K562 (cell line): ENCODE data around the gene NEU1. TPM values are rescaled to one million over a fixed set of nuclear protein-coding genes. Genes with fewer than 3 reads are reported as not detected.
A peak's percentile ranks its signal among the peaks of the same experiment; 100 is the strongest.

Experiments
- ATAC-seq: fragments of 200-7000 bp; cut with Tn5 transposase; 3 replicates; pipeline ENCODE4 v1.9.1; 2020; ENCODE audit warnings: moderate library complexity
- BruUV-seq: library from RNA; stranded (reverse); fragments of 400-500 nt; replicated peaks from 2 replicates; lab custom pipeline; 2021; lab: Mats Ljungman, UMichigan
- CTCF ChIA-PET: fragments of 300-600 bp; formaldehyde crosslinking; extraction: SDS; loops from one replicate; lab custom pipeline; 2021; ENCODE audit warnings: low intra/inter-chr PET ratio; lab: Yijun Ruan, JAX
- POLR2A ChIA-PET: fragments of 300-600, 350-650 bp; sonication (Branson Sonifier 250); formaldehyde crosslinking; extraction: SDS; loops from one replicate; lab custom pipeline; 2021; ENCODE audit warnings: antibody characterized with exemption, inconsistent platforms; lab: Yijun Ruan, JAX
- DNase-seq, 4 experiments: peaks; one replicate each; pipeline versions ENCODE4 v3.0.0 to v3.0.0-alpha.2; 2011 to 2018; ENCODE audit warnings: low spot score in 3 of 4, mixed read lengths in 3 of 4; ENCODE audit errors: extremely low read depth in 1 of 4
- FAIRE-seq: peaks from 2 replicates; lab custom pipeline; 2011; peaks lifted over from hg19 to GRCh38; lab: Jason Lieb, UNC
- H2AFZ ChIP-seq: 2 replicates; pipeline ENCODE4 v1.6.0; 2011; ENCODE audit warnings: low read depth, low read length, control low read depth, inconsistent platforms
- H3K27ac ChIP-seq: fragments of 200-600 bp; 3 replicates; pipeline ENCODE4 v1.8.0; 2011; ENCODE audit warnings: low read depth, mild to moderate bottlenecking, control low read depth, inconsistent platforms, low read length, moderate library complexity, mixed read lengths; ENCODE audit errors: extremely low read depth
- H3K27me3 ChIP-seq, 2 experiments: fragments of 300-600 bp in 1 of 2; 2 replicates in 1 of 2; 3 replicates in 1 of 2; pipeline versions ENCODE4 v1.6.0 to v1.8.0; 2011; ENCODE audit warnings: inconsistent platforms in 2 of 2, low read length in 2 of 2, mild to moderate bottlenecking in 1 of 2, mixed read lengths in 1 of 2, moderate library complexity in 1 of 2; ENCODE audit not compliant: control insufficient read depth in 2 of 2, insufficient read depth in 2 of 2
- H3K36me3 ChIP-seq: fragments of 300-600 bp; 3 replicates; pipeline ENCODE4 v1.8.0; 2011; ENCODE audit warnings: mild to moderate bottlenecking, low read length, inconsistent platforms; ENCODE audit not compliant: control insufficient read depth, insufficient read depth
- H3K4me1 ChIP-seq, 2 experiments: fragments of 200-600 bp in 1 of 2; replicated peaks in 1 of 2; 2 replicates in 1 of 2; 3 replicates in 1 of 2; pipeline versions ENCODE4 v1.5.1 to v1.8.0; 2011; ENCODE audit warnings: inconsistent platforms in 2 of 2, low read length in 2 of 2, mild to moderate bottlenecking in 1 of 2, mixed read lengths in 1 of 2, moderate library complexity in 1 of 2; ENCODE audit not compliant: control insufficient read depth in 2 of 2, insufficient read depth in 2 of 2
- H3K4me2 ChIP-seq: 2 replicates; pipeline ENCODE4 v1.6.1; 2011; ENCODE audit warnings: low read length, control low read depth, inconsistent platforms, mixed read lengths; ENCODE audit not compliant: insufficient read depth
- H3K4me3 ChIP-seq: fragments of 200-600 bp; sonication (generic), shearing (Covaris generic); 2 replicates; pipeline ENCODE4 v1.5.1; 2016; ENCODE audit warnings: control low read depth, inconsistent platforms
- H3K79me2 ChIP-seq: fragments of 200-600 bp; 3 replicates; pipeline ENCODE4 v1.8.0; 2011; ENCODE audit warnings: low read length, inconsistent platforms; ENCODE audit not compliant: control insufficient read depth, insufficient read depth
- H3K9ac ChIP-seq, 2 experiments: 2 replicates each; pipeline versions ENCODE4 v1.6.0 to v1.6.1; 2011; ENCODE audit warnings: low read depth in 2 of 2, low read length in 2 of 2, control low read depth in 1 of 2, inconsistent platforms in 1 of 2, mild to moderate bottlenecking in 1 of 2, mixed read lengths in 1 of 2; ENCODE audit not compliant: insufficient read depth in 1 of 2
- H3K9me1 ChIP-seq: one replicate; pipeline ENCODE4 v1.6.0; 2011; ENCODE audit warnings: inconsistent platforms, mild to moderate bottlenecking, low read length, moderate library complexity; ENCODE audit not compliant: control insufficient read depth, insufficient read depth
- H3K9me3 ChIP-seq: replicated peaks from 2 replicates; pipeline ENCODE4 v1.5.1; 2011; ENCODE audit warnings: low read depth, low read length, inconsistent platforms; ENCODE audit not compliant: control insufficient read depth, insufficient read depth
- H4K20me1 ChIP-seq: replicated peaks from 2 replicates; pipeline ENCODE4 v1.6.1; 2011; ENCODE audit warnings: low read length, inconsistent platforms, mixed read lengths; ENCODE audit not compliant: control insufficient read depth, insufficient read depth
- CAMTA2 ChIP-seq: fragments of 250-450 bp; sonication (Bioruptor Pico); conservative IDR thresholded peaks from 2 replicates; pipeline ENCODE4 v1.5.1; 2022
- ESRRA ChIP-seq: fragments of 450-650 bp; IDR thresholded peaks from 2 replicates; pipeline ENCODE4 v1.6.1; 2014; ENCODE audit warnings: low read depth, mild to moderate bottlenecking, moderate library complexity, borderline replicate concordance
- FOXK2 ChIP-seq, 2 experiments: fragments of 450-650 bp; IDR thresholded peaks in 1 of 2; conservative IDR thresholded peaks in 1 of 2; 2 replicates each; pipeline ENCODE4 v1.6.1; 2016; ENCODE audit warnings: low read depth in 2 of 2, mild to moderate bottlenecking in 1 of 2
- NFE2 ChIP-seq: IDR thresholded peaks from 2 replicates; pipeline ENCODE4 v1.6.1; 2014; ENCODE audit warnings: antibody characterized with exemption, low read depth
- PURB ChIP-seq: sonication (generic); formaldehyde crosslinking; IDR thresholded peaks from 2 replicates; pipeline ENCODE4 v1.9.0; 2021; ENCODE audit warnings: low read depth, mild to moderate bottlenecking, missing genetic modification reagents
- SRSF1 ChIP-seq: fragments of 200-400 bp; formaldehyde crosslinking; IDR thresholded peaks from 2 replicates; pipeline ENCODE4 v1.6.1; 2017; ENCODE audit warnings: mild to moderate bottlenecking, low read depth, low read length, moderate library complexity
- ZNF12 ChIP-seq: sonication (generic); formaldehyde crosslinking; IDR thresholded peaks from 2 replicates; pipeline ENCODE4 v1.4.0; 2020; ENCODE audit warnings: mild to moderate bottlenecking, missing genetic modification reagents
- WGBS: fragments of 100-300 bp; shearing (Covaris generic); methylation state at CpG from one replicate; pipeline ENCODE4 v1.1.6; 2016; ENCODE audit warnings: low coverage, mixed read lengths; ENCODE audit not compliant: insufficient coverage; ENCODE audit errors: missing lambda C conversion rate; 5-methylcytosine and 5-hydroxymethylcytosine counted together
- in situ Hi-C: fragments of 300-500 bp; cut with MboI; formaldehyde crosslinking; loops from 4 replicates; pipeline ENCODE4 v1.15.0; 2018; ENCODE audit warnings: inconsistent platforms, mixed read lengths
- intact Hi-C: fragments of 100-400 bp; cut with micrococcal nuclease; formaldehyde crosslinking; loops from 2 replicates; pipeline ENCODE4 v1.14.2; 2022
- polyA plus RNA-seq, 8 experiments: library from polyadenylated mRNA; depleted of rRNA in 4 of 8; stranded (reverse) in 5 of 8; unstranded in 3 of 8; fragments of >200 nt; fragmentation: Nextera tagmentation in 2 of 8; fragmentation: Illumina TruSeq in 1 of 8; extraction: Ambion mirVana in 2 of 8; extraction: Trizol in 1 of 8; gene quantifications; 2 replicates each; pipeline versions ENCODE4 v1.2.1 to v1.2.3, GENCODE V29; 2011 to 2014; ENCODE audit warnings: inconsistent platforms in 1 of 8, missing spikeins in 1 of 8
- total RNA-seq, 7 experiments: library from RNA; depleted of rRNA in 6 of 7; stranded (reverse); fragments of >200 nt in 6 of 7; fragmentation: Illumina TruSeq in 2 of 7; extraction: Trizol in 2 of 7; gene quantifications; 2 replicates each; pipeline versions ENCODE4 v1.2.1 to v1.2.3, GENCODE V29; 2011 to 2021; ENCODE audit warnings: low replicate concordance in 1 of 7
- TF ChIP-seq, protein P1 (sequence below): sonication (generic); formaldehyde crosslinking; IDR thresholded peaks from 2 replicates; pipeline ENCODE4 v1.8.0; 2023; ENCODE audit warnings: mild to moderate bottlenecking, missing genetic modification reagents
- TF ChIP-seq, protein P2 (sequence below), 2 experiments: fragments of 450-650 bp; conservative IDR thresholded peaks; 2 replicates each; pipeline ENCODE4 v1.6.1; 2017; ENCODE audit warnings: mild to moderate bottlenecking in 2 of 2, moderate library complexity in 2 of 2
- TF ChIP-seq, protein P3 (sequence below): IDR thresholded peaks from 2 replicates; pipeline ENCODE4 v1.6.1; 2016; ENCODE audit warnings: missing genetic modification characterization, missing compliant biosample characterization
- TF ChIP-seq, protein P4 (sequence below): fragments of 250-450 bp; sonication (Bioruptor Pico); IDR thresholded peaks from 2 replicates; pipeline ENCODE4 v1.8.0; 2022; ENCODE audit warnings: inconsistent platforms

Gene NEU1
- total and polyA plus RNA-seq, 9 of the 15 experiments (the other 6 are each of a cell fraction or from before 2014, with no cell fraction given), result 14.8 to 67.8 (median 51.0) TPM

DNA sequence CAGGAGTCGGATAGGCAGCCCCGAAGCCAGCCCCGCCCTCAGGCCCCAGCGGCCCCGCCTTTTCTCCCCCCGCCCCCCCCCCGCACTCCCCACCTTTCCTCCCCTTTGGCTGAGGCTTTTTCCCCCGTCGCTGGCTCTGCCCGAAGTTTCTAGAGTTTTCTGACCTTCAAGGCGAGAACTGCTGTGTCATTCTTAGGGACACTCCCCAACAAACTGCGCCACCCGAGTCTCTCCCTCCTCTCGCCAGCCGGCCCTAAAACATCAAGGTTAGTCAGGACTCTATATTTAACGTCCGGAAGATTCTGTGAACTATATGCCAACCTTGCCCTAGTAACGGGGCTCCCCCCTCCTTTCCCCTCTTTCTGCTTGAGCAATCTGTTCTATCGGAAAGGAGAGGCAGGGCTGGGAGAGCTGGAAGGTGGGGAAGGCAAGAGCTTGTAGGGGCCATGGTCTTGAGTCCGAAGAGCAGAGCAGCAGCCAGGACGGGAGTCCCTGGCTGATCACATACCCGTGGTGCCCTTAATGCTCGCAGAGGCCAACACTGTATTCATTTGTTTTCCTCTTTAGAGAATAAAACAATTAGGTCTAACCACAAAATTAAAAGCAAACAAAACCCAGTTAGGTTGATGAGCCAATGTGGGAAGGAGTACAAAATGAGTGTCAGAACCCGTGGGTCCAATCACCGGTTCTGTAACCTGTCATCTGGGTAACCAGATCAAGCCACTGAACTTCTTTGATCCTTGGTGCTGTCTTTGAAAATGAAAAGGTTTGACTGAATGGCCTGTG, 40.4 kb downstream of the NEU1 start:
- H3K27me3 ChIP-seq, result no peaks in the 10 kb centered on the region
- no peaks in the 10 kb centered on the region for H3K9me1 ChIP-seq
- BruUV-seq, result TSS peak; percentile 44
- H3K9ac ChIP-seq, result peak overlapping the region; percentile 92 to 97
- peak overlapping the region; percentile 90 for H2AFZ ChIP-seq
- peaks cover 23% of the 10 kb centered on the region for H3K36me3 ChIP-seq
- peak overlapping the region; percentile 59 for H3K4me3 ChIP-seq
- peak overlapping the region; percentile 98 for H3K4me2 ChIP-seq
- H3K9me3 ChIP-seq, result no peaks in the 10 kb centered on the region
- in situ Hi-C loops (no loop called here), intact Hi-C loops (loop anchor here (10.0 kb wide), 1 partner anchor 353 kb away; the partner anchor contains the start of genes AGPAT1 and RNF5)
- CTCF ChIA-PET, result no interaction called here
- peak; percentile 95 to 100 (median 96) for DNase-seq
- H3K27ac ChIP-seq, result peak overlapping the region; percentile 99
- H3K79me2 ChIP-seq, result peaks cover 66% of the 10 kb centered on the region
- under 1% methylated on average over 21 of the region's 25 CpGs for WGBS
- ATAC-seq, result peak; percentile 77
- peak; percentile 82 for FAIRE-seq
- peaks cover 51 to 58% of the 10 kb centered on the region in 2 experiments for H3K4me1 ChIP-seq
- POLR2A ChIA-PET, result interaction anchor here (0.6 to 6.4 kb wide), 30 partner anchors 8 to 1149 kb away, joined by 3 to 93 read pairs (median 4); partner anchors contain the start of genes BAG6, C6orf47, CLIC1 and CSNK2B
- H4K20me1 ChIP-seq, result peaks cover 16% of the 10 kb centered on the region
- TF ChIP-seq, protein P1, sequence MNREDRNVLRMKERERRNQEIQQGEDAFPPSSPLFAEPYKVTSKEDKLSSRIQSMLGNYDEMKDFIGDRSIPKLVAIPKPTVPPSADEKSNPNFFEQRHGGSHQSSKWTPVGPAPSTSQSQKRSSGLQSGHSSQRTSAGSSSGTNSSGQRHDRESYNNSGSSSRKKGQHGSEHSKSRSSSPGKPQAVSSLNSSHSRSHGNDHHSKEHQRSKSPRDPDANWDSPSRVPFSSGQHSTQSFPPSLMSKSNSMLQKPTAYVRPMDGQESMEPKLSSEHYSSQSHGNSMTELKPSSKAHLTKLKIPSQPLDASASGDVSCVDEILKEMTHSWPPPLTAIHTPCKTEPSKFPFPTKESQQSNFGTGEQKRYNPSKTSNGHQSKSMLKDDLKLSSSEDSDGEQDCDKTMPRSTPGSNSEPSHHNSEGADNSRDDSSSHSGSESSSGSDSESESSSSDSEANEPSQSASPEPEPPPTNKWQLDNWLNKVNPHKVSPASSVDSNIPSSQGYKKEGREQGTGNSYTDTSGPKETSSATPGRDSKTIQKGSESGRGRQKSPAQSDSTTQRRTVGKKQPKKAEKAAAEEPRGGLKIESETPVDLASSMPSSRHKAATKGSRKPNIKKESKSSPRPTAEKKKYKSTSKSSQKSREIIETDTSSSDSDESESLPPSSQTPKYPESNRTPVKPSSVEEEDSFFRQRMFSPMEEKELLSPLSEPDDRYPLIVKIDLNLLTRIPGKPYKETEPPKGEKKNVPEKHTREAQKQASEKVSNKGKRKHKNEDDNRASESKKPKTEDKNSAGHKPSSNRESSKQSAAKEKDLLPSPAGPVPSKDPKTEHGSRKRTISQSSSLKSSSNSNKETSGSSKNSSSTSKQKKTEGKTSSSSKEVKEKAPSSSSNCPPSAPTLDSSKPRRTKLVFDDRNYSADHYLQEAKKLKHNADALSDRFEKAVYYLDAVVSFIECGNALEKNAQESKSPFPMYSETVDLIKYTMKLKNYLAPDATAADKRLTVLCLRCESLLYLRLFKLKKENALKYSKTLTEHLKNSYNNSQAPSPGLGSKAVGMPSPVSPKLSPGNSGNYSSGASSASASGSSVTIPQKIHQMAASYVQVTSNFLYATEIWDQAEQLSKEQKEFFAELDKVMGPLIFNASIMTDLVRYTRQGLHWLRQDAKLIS, result peak; percentile 84
- TF ChIP-seq, protein P2, sequence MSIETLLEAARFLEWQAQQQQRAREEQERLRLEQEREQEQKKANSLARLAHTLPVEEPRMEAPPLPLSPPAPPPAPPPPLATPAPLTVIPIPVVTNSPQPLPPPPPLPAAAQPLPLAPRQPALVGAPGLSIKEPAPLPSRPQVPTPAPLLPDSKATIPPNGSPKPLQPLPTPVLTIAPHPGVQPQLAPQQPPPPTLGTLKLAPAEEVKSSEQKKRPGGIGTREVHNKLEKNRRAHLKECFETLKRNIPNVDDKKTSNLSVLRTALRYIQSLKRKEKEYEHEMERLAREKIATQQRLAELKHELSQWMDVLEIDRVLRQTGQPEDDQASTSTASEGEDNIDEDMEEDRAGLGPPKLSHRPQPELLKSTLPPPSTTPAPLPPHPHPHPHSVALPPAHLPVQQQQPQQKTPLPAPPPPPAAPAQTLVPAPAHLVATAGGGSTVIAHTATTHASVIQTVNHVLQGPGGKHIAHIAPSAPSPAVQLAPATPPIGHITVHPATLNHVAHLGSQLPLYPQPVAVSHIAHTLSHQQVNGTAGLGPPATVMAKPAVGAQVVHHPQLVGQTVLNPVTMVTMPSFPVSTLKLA (conservative IDR thresholded peaks at IDR 0.05), result no peak
- TF ChIP-seq FOXK2 (conservative IDR thresholded peaks at IDR 0.05 in 1 of 2, IDR thresholded peaks at IDR 0.05 in 1 of 2; ENCODE audit: low read depth in 2 of 2), result no peak
- TF ChIP-seq ZNF12, result no peak; the same call in 1 of the 2 replicates
- TF ChIP-seq, protein P3, sequence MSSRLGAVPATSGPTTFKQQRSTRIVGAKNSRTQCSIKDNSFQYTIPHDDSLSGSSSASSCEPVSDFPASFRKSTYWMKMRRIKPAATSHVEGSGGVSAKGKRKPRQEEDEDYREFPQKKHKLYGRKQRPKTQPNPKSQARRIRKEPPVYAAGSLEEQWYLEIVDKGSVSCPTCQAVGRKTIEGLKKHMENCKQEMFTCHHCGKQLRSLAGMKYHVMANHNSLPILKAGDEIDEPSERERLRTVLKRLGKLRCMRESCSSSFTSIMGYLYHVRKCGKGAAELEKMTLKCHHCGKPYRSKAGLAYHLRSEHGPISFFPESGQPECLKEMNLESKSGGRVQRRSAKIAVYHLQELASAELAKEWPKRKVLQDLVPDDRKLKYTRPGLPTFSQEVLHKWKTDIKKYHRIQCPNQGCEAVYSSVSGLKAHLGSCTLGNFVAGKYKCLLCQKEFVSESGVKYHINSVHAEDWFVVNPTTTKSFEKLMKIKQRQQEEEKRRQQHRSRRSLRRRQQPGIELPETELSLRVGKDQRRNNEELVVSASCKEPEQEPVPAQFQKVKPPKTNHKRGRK (tag), result no peak
- peak; percentile 99 for TF ChIP-seq NFE2
- peak; percentile 77; the same call in 1 of the 2 replicates for TF ChIP-seq CAMTA2 (CRISPR knock-in tag)
- TF ChIP-seq SRSF1, result no peak
- TF ChIP-seq PURB, result no peak
- no peak for TF ChIP-seq ESRRA
- TF ChIP-seq, protein P4, sequence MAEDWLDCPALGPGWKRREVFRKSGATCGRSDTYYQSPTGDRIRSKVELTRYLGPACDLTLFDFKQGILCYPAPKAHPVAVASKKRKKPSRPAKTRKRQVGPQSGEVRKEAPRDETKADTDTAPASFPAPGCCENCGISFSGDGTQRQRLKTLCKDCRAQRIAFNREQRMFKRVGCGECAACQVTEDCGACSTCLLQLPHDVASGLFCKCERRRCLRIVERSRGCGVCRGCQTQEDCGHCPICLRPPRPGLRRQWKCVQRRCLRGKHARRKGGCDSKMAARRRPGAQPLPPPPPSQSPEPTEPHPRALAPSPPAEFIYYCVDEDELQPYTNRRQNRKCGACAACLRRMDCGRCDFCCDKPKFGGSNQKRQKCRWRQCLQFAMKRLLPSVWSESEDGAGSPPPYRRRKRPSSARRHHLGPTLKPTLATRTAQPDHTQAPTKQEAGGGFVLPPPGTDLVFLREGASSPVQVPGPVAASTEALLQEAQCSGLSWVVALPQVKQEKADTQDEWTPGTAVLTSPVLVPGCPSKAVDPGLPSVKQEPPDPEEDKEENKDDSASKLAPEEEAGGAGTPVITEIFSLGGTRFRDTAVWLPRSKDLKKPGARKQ (CRISPR knock-in tag), result no peak
